ENCODE results near the gene SPATA32.

The SPATA32 gene

DNA sequence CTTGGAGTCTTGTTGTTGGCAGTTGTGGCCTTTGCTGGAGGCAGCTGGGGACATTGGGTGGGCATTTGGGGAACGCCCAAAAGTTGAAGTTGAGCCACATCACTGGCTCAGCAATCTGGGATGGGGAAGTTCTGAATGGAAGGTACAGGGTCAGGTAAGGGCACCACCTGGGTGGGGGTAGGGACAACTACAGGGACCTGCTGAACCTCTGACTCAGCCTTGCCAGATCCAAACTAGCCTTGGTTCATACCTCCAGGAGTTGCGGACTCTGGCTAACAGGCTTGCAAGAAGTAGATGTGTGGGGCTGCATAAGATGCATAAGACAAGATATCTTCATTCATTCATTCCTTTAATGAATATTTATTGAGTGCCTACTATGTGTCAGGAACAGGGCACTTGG, 24.2 kb downstream of the SPATA32 start (continued):
- TF ChIP-seq, protein P1, sequence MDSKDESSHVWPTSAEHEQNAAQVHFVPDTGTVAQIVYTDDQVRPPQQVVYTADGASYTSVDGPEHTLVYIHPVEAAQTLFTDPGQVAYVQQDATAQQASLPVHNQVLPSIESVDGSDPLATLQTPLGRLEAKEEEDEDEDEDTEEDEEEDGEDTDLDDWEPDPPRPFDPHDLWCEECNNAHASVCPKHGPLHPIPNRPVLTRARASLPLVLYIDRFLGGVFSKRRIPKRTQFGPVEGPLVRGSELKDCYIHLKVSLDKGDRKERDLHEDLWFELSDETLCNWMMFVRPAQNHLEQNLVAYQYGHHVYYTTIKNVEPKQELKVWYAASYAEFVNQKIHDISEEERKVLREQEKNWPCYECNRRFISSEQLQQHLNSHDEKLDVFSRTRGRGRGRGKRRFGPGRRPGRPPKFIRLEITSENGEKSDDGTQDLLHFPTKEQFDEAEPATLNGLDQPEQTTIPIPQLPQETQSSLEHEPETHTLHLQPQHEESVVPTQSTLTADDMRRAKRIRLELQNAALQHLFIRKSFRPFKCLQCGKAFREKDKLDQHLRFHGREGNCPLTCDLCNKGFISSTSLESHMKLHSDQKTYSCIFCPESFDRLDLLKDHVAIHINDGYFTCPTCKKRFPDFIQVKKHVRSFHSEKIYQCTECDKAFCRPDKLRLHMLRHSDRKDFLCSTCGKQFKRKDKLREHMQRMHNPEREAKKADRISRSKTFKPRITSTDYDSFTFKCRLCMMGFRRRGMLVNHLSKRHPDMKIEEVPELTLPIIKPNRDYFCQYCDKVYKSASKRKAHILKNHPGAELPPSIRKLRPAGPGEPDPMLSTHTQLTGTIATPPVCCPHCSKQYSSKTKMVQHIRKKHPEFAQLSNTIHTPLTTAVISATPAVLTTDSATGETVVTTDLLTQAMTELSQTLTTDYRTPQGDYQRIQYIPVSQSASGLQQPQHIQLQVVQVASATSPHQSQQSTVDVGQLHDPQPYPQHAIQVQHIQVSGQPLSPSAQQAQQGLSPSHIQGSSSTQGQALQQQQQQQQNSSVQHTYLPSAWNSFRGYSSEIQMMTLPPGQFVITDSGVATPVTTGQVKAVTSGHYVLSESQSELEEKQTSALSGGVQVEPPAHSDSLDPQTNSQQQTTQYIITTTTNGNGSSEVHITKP (tag by site-specific recombination; IDR thresholded peaks at IDR 0.05), result no peak
- TF ChIP-seq, protein P2, sequence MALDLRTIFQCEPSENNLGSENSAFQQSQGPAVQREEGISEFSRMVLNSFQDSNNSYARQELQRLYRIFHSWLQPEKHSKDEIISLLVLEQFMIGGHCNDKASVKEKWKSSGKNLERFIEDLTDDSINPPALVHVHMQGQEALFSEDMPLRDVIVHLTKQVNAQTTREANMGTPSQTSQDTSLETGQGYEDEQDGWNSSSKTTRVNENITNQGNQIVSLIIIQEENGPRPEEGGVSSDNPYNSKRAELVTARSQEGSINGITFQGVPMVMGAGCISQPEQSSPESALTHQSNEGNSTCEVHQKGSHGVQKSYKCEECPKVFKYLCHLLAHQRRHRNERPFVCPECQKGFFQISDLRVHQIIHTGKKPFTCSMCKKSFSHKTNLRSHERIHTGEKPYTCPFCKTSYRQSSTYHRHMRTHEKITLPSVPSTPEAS (tag by site-specific recombination; IDR thresholded peaks at IDR 0.05), result no peak

DNA sequence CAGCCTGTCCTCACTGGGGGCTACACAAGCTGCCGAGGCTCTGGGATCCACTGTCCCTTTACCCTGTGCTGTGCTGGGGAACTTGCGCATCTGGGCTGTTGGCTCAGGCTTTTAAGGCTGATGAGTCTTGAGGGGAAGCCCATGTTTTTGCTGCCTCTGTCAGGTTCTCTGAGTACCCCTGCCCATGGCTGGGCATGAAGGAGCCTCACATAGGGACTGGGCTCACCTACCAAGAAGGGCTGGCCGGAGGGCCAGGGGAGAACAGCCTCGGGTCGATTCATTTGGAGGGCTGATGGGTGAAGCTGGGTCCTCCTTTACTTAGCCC, 25.6 kb downstream of the SPATA32 start:
- CTCF ChIA-PET, result interaction anchor here (0.6 to 11.7 kb wide), 34 partner anchors 10 to 396 kb away, joined by 3 to 192 read pairs (median 6); partner anchors contain the start of genes ACBD4, FMNL1 and HEXIM1
- Histone ChIP-seq H3K9me3 (ENCODE audit: control insufficient read depth, insufficient read depth, low read depth, low read length) (no peaks in the 10 kb centered on the region), H3K4me1 (ENCODE audit: control insufficient read depth, insufficient read depth, low read length) (no peaks in the 10 kb centered on the region), H3K36me3 (ENCODE audit: control insufficient read depth in 2 of 2, insufficient read depth in 1 of 2, low read length in 2 of 2) (no peaks in the 10 kb centered on the region), H3K27ac (ENCODE audit: extremely low read depth, low read depth, low read length) (no peak overlapping the region), H3K4me3 (ENCODE audit: low read depth, low read length) (no peak overlapping the region)
- no peak for TF ChIP-seq ZNF169 (tag by site-specific recombination; IDR thresholded peaks at IDR 0.05)
- no peak for TF ChIP-seq OSR2 (tag by site-specific recombination; IDR thresholded peaks at IDR 0.05)
- TF ChIP-seq, protein P3, sequence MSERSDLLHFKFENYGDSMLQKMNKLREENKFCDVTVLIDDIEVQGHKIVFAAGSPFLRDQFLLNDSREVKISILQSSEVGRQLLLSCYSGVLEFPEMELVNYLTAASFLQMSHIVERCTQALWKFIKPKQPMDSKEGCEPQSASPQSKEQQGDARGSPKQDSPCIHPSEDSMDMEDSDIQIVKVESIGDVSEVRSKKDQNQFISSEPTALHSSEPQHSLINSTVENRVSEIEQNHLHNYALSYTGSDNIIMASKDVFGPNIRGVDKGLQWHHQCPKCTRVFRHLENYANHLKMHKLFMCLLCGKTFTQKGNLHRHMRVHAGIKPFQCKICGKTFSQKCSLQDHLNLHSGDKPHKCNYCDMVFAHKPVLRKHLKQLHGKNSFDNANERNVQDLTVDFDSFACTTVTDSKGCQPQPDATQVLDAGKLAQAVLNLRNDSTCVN (tag by site-specific recombination; optimal IDR thresholded peaks at IDR 0.05), result no peak
- TF ChIP-seq ZNF2 (tag by site-specific recombination; IDR thresholded peaks at IDR 0.05), result no peak
- no peak for TF ChIP-seq ZNF416 (tag by site-specific recombination; IDR thresholded peaks at IDR 0.05)
- no peak for TF ChIP-seq ZNF585B (tag by site-specific recombination; IDR thresholded peaks at IDR 0.05)
- no peak for TF ChIP-seq ZNF621 (tag by site-specific recombination; IDR thresholded peaks at IDR 0.05)
- TF ChIP-seq TRIM28 (IDR thresholded peaks at IDR 0.05; ENCODE audit: borderline replicate concordance, low read length), result no peak
- TF ChIP-seq ZNF404 (tag by site-specific recombination; IDR thresholded peaks at IDR 0.05), result no peak
- no peak for TF ChIP-seq ZBTB48 (tag by site-specific recombination; IDR thresholded peaks at IDR 0.05)
- TF ChIP-seq, protein P4, sequence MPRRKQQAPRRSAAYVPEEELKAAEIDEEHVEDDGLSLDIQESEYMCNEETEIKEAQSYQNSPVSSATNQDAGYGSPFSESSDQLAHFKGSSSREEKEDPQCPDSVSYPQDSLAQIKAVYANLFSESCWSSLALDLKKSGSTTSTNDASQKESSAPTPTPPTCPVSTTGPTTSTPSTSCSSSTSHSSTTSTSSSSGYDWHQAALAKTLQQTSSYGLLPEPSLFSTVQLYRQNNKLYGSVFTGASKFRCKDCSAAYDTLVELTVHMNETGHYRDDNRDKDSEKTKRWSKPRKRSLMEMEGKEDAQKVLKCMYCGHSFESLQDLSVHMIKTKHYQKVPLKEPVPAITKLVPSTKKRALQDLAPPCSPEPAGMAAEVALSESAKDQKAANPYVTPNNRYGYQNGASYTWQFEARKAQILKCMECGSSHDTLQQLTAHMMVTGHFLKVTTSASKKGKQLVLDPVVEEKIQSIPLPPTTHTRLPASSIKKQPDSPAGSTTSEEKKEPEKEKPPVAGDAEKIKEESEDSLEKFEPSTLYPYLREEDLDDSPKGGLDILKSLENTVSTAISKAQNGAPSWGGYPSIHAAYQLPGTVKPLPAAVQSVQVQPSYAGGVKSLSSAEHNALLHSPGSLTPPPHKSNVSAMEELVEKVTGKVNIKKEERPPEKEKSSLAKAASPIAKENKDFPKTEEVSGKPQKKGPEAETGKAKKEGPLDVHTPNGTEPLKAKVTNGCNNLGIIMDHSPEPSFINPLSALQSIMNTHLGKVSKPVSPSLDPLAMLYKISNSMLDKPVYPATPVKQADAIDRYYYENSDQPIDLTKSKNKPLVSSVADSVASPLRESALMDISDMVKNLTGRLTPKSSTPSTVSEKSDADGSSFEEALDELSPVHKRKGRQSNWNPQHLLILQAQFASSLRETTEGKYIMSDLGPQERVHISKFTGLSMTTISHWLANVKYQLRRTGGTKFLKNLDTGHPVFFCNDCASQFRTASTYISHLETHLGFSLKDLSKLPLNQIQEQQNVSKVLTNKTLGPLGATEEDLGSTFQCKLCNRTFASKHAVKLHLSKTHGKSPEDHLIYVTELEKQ (tag by site-specific recombination; IDR thresholded peaks at IDR 0.05; ENCODE audit: borderline replicate concordance), result no peak
- no peak for TF ChIP-seq KLF7 (tag by site-specific recombination; IDR thresholded peaks at IDR 0.05; ENCODE audit: borderline replicate concordance)
- no peak for TF ChIP-seq ZNF837 (tag by site-specific recombination; IDR thresholded peaks at IDR 0.05)
- TF ChIP-seq PRDM1 (tag by site-specific recombination; IDR thresholded peaks at IDR 0.05), result no peak
- TF ChIP-seq, protein P5, sequence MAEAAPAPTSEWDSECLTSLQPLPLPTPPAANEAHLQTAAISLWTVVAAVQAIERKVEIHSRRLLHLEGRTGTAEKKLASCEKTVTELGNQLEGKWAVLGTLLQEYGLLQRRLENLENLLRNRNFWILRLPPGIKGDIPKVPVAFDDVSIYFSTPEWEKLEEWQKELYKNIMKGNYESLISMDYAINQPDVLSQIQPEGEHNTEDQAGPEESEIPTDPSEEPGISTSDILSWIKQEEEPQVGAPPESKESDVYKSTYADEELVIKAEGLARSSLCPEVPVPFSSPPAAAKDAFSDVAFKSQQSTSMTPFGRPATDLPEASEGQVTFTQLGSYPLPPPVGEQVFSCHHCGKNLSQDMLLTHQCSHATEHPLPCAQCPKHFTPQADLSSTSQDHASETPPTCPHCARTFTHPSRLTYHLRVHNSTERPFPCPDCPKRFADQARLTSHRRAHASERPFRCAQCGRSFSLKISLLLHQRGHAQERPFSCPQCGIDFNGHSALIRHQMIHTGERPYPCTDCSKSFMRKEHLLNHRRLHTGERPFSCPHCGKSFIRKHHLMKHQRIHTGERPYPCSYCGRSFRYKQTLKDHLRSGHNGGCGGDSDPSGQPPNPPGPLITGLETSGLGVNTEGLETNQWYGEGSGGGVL (tag by site-specific recombination; IDR thresholded peaks at IDR 0.05), result no peak
- TF ChIP-seq ZNF843 (tag by site-specific recombination; IDR thresholded peaks at IDR 0.05), result no peak
- POLR2A ChIA-PET, result interaction anchor here (0.9 to 1.5 kb wide), 3 partner anchors 17 to 88 kb away, joined by 4 to 6 read pairs (median 4); partner anchors contain the start of genes HEXIM1 and HEXIM2

Data from HEK293 (cell line).